ENCODE measurements around the gene SSB.

DNA sequence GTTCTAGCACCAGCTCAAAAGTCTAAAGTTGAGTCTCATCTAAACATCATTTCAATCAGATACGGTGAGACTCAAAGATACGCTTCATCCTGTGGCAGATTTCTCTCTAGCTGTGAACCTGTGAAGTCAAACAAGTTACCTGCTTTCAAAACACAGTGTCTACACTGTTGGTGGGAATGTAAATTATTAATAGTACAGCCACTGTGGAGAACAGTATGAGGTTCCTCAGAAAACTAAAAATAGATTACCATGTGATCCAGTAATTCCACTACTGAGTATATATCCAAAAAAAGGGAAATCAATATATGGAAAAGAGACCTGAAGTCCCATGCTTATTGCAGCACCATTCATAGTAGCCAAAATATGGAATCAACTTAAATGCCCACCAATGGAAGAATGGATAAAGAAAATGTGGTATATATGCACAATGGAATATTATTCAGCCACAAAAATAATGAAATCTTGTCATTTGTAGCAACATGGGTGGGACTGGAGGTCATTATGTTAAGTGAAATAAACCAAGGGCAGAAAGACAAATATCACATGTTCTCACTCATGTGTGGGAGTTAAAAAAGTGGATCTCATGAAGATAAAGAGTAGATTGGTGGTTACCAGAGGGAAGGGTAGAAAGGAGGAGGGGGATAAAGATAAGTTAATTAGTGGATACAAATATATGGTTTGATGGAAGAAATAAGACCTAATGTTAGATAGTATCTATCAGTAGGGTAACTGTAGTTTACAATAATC, 40.2 kb downstream of the SSB start:
- no peak for TF ChIP-seq CTCF (conservative IDR thresholded peaks at IDR 0.05)
- no peak for TF ChIP-seq ZFX (IDR thresholded peaks at IDR 0.05)
